ENCODE data around the gene ADARB2.

Gene ADARB2

GRCh38 chr10:1320739-1321320, 416.5 kb downstream of the ADARB2 start:
- no peak for DNase-seq (ENCODE audit: low read depth in 2 of 2)

- no peak for DNase-seq (ENCODE audit: low read depth in 2 of 2)
Measured at GRCh38 chr10:1316809-1317143, 420.5 kb downstream of the ADARB2 start.

- no peak for DNase-seq (ENCODE audit: low read depth in 2 of 2)
Measured at GRCh38 chr10:1316121-1316808, 421.1 kb downstream of the ADARB2 start.

- DNase-seq (ENCODE audit: low read depth in 2 of 2): no peak
Measured at GRCh38 chr10:1315178-1315577, 422.1 kb downstream of the ADARB2 start.

GRCh38 chr10:1311726-1312125, 425.6 kb downstream of the ADARB2 start:
- no peak for DNase-seq (ENCODE audit: low read depth in 2 of 2)

GRCh38 chr10:1310271-1310789, 427.0 kb downstream of the ADARB2 start:
- DNase-seq (ENCODE audit: low read depth in 2 of 2): no peak

- no peak for DNase-seq (ENCODE audit: low read depth in 2 of 2)
Measured at GRCh38 chr10:1309617-1310270, 427.6 kb downstream of the ADARB2 start.

GRCh38 chr10:1308962-1309616, 428.2 kb downstream of the ADARB2 start:
- DNase-seq (ENCODE audit: low read depth in 2 of 2): no peak

- no peak for DNase-seq (ENCODE audit: low read depth in 2 of 2)
Measured at GRCh38 chr10:1308173-1308961, 429.0 kb downstream of the ADARB2 start.

GRCh38 chr10:1301143-1301542, 436.2 kb downstream of the ADARB2 start:
- no peak for DNase-seq (ENCODE audit: low read depth in 2 of 2)

- DNase-seq (ENCODE audit: low read depth in 2 of 2): no peak
Measured at GRCh38 chr10:1300218-1300617, 437.1 kb downstream of the ADARB2 start.

- DNase-seq (ENCODE audit: low read depth in 2 of 2): no peak
Measured at GRCh38 chr10:1299041-1299726, 438.1 kb downstream of the ADARB2 start.

GRCh38 chr10:1297566-1298301, 439.6 kb downstream of the ADARB2 start:
- DNase-seq (ENCODE audit: low read depth in 2 of 2): no peak

GRCh38 chr10:1295756-1296480, 441.4 kb downstream of the ADARB2 start:
- no peak for DNase-seq (ENCODE audit: low read depth in 2 of 2)

GRCh38 chr10:1294748-1295147, 442.6 kb downstream of the ADARB2 start:
- DNase-seq (ENCODE audit: low read depth in 2 of 2): no peak

GRCh38 chr10:1293636-1294435, 443.5 kb downstream of the ADARB2 start:
- DNase-seq (ENCODE audit: low read depth in 2 of 2): no peak

GRCh38 chr10:1293157-1293556, 444.2 kb downstream of the ADARB2 start:
- DNase-seq (ENCODE audit: low read depth in 2 of 2): no peak

- no peak for DNase-seq (ENCODE audit: low read depth in 2 of 2)
Measured at GRCh38 chr10:1292611-1293031, 444.7 kb downstream of the ADARB2 start.
